Right cardiac atrium (tissue), 5 donors: ENCODE results near the gene GRAMD4. TPM values are rescaled to one million over a fixed set of nuclear protein-coding genes. Genes with fewer than 3 reads are reported as not detected.
"Not testable (repeated sequence)": the region's sequence is repeated elsewhere in the genome, so short reads cannot be mapped to it uniquely, and the experiment has no call there.

Experiments used
- ATAC-seq, 2 donors: fragments of 200-7000 bp; cut with Tn5 transposase; one replicate each; pipeline versions ENCODE4 v1.8.0 to v1.9.1; 2020; ENCODE audit warnings: moderate library complexity in 2 of 2, mild to moderate bottlenecking in 1 of 2
- DNase-seq, 3 donors: peaks; one replicate each; pipeline ENCODE4 v3.0.0-alpha.2; 2020
- H3K27ac ChIP-seq: one replicate; pipeline ENCODE4 v1.5.1; 2013; ENCODE audit warnings: mild to moderate bottlenecking, low read length, control low read depth, moderate library complexity
- H3K27me3 ChIP-seq: one replicate; pipeline ENCODE4 v1.6.1; 2013; ENCODE audit not compliant: control insufficient read depth, insufficient read depth
- H3K4me1 ChIP-seq: one replicate; pipeline ENCODE4 v1.6.1; 2013; ENCODE audit warnings: low read length; ENCODE audit not compliant: control insufficient read depth, insufficient read depth
- H3K4me3 ChIP-seq: one replicate; pipeline ENCODE4 v1.5.1; 2013; ENCODE audit warnings: low read length, control low read depth
- H3K9me3 ChIP-seq: one replicate; pipeline ENCODE4 v1.6.1; 2013; ENCODE audit warnings: low read length; ENCODE audit not compliant: control insufficient read depth
- WGBS: extraction: QIAGEN DNeasy Blood & Tissue Kit; methylation state at CpG from one replicate; pipeline ENCODE4 v1.1.7; 2013; 5-methylcytosine and 5-hydroxymethylcytosine counted together
- intact Hi-C, 4 donors: fragments of 100-400 bp; cut with DNase I; formaldehyde crosslinking; loops; one replicate each; pipeline versions ENCODE4 v1.11.0 to v1.14.0; 2022 to 2023
- polyA plus RNA-seq: library from polyadenylated mRNA; stranded (reverse); fragments of 200-250 nt; gene quantifications from one replicate; pipeline ENCODE4 v1.2.3, GENCODE V29; 2013
- total RNA-seq, 4 donors: library from RNA; stranded (reverse); fragmentation: NEBNext Ultra II Directional; extraction: Animal tissue kit (Norgen Biotek cat#: 25700); gene quantifications; one replicate each; pipeline ENCODE4 v1.2.1, GENCODE V29; 2021
- donor health status: healthy with polysubstance abuse.
- donor health status: DM: no; HTN: yes; CAD: no.
- donor health status: DM: no; HTN: no; CAD: no.
- donor health status: DM: no; HTN: yes; CAD: no; lungs with severe emphysema.
- donor health status: DM: yes; HTN: yes; CAD: no.

Gene GRAMD4
- total and polyA plus RNA-seq, 5 donors: 31.6 to 106 (median 81.5) TPM

- WGBS: 38% methylated on average over 23 of the region's 23 CpGs
- intact Hi-C loops: no loop called here
Measured at GRCh38 chr22:46612904-46613605, 7.1 kb upstream of the GRAMD4 start.

DNA sequence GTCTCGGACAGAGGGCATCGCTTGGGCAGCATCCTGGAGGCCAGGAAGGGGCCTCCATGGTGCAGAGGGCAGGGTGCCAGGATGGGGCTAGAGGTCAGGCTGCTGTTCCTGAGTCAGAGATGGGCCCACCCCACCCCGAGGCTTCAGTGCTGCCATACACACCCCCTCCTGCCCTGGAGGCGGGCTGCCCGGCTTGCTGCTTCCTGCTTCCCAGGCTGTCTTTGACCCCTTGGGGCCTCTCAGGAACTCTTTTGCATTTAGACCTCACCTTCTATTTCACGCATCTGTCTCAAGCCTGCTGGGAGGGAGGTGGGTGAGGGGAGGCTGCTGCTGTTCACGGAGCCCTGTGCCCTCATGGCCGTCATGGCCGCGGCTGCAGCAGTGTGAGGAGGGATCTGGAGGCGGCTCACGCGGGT is 6.6 kb upstream of the GRAMD4 start:
- no peak overlapping the region for H3K27ac ChIP-seq
- intact Hi-C loops: no loop called here
- 58% methylated on average over 13 of the region's 13 CpGs for WGBS
- no peak overlapping the region for H3K4me3 ChIP-seq
- ATAC-seq: peak; percentile 25 to 73
- DNase-seq: peak; percentile 65 to 83 (median 76)
- H3K27me3 ChIP-seq: no peaks in the 10 kb centered on the region
- H3K4me1 ChIP-seq: peaks cover 22% of the 10 kb centered on the region
- no peaks in the 10 kb centered on the region for H3K9me3 ChIP-seq

More at GRCh38 chr22:46612904-46613605, 7.1 kb upstream of the GRAMD4 start:
- peaks cover 18% of the 10 kb centered on the region for H3K4me1 ChIP-seq
- H3K4me3 ChIP-seq: no peak overlapping the region
- no peaks in the 10 kb centered on the region for H3K27me3 ChIP-seq
- ATAC-seq: peak; percentile 36 to 58
- DNase-seq: peak in 2 of 3 donors; percentile 46 to 63
- no peaks in the 10 kb centered on the region for H3K9me3 ChIP-seq
- no peak overlapping the region for H3K27ac ChIP-seq

DNA sequence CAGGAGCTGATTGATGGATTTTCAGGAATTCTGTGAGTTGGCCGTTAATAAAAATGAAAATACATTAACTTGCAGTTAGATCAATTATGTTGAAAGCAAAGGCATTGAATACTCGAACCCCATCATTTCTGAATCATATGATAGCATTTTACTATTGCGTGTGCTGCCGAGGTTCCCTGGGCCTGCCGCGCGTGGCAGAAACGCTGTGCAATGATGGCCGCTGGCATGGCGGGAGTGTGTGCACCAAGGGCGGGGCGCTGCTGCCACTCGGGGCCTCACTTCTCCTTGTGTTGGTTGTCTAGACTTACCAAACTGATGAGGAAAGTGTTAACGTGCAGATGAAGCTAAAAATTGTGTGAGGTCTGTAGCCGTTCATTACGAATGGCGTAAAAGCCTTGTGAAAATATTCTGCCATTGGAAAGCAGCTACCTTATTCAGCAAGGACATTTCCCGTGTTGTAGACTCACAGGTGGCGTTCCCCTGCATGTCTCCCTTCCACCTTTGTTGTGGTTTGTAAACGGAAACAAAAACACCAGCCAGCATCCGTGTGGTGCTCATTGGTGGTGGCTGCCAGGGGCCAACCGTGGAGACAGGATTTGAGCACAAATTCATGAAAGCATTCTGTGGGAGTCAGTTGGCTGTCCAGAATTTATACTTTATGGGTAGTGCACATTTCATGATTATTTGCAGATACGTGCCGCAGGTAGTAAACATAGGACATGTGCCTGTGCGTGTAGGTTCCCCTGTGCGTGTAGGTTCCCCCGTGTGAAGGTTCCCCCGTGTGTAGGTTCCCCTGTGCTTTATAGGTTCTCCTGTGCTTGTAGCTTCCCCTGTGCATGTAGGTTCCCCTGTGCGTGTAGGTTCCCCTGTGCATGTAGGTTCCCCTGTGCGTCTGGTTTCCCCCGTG is 5.9 kb upstream of the GRAMD4 start:
- peaks cover 28% of the 10 kb centered on the region for H3K4me1 ChIP-seq
- no peak overlapping the region for H3K4me3 ChIP-seq
- 80% methylated on average over 31 of the region's 31 CpGs for WGBS
- peak in 2 of 3 donors; percentile 56 to 62 for DNase-seq
- intact Hi-C loops: no loop called here
- no peaks in the 10 kb centered on the region for H3K9me3 ChIP-seq
- ATAC-seq: no peak
- no peak overlapping the region for H3K27ac ChIP-seq
- no peaks in the 10 kb centered on the region for H3K27me3 ChIP-seq

DNA sequence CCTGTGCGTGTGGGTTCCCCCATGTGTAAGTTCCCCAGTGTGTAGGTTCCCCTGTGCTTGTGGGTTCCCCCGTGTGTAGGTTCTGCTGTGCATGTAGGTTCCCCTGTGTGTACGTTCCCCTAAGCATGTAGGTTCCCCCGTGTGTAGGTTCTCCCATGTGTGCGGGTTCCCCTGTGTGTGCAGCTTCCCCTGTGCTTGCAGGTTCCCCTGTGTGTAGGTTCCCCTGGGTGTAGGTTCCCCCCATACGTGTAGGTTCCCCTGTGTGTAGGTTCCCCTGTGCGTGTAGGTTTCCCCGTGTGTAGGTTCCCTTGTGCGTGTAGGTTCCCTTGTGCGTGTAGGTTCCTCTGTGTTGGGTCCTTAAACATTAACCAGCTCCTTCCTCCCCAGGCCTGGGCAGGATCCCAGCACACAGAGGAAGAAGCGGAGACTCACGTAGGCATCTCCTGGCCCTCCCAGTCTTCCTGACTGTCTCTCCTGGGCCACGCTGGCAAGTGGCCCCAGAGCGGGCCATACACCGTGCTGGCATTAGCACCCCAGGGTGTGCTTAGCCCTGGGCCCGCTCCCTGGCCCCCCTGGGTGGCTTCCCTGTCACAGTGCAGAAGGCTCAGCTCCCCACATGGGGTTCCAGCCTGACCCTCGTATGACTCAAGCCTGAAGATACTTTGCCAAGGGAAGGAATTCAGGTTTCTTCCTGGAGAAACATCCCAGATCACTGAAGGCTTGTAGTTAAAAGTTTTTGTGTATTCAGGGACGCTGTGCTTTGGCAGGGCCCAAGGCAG is 2.8 kb upstream of the GRAMD4 start:
- Histone ChIP-seq H3K4me3 (no peak overlapping the region), H3K27me3 (no peaks in the 10 kb centered on the region), H3K4me1 (peaks cover 43% of the 10 kb centered on the region), H3K9me3 (no peaks in the 10 kb centered on the region), H3K27ac (no peak overlapping the region)
- intact Hi-C loops: no loop called here
- DNase-seq (peak in 1 of 3 donors; percentile 49), ATAC-seq (no peak)
- WGBS: 74% methylated on average over 18 of the region's 18 CpGs

GRCh38 chr22:46617986-46618647 is 2.1 kb upstream of the GRAMD4 start:
- WGBS: 83% methylated on average over 29 of the region's 29 CpGs
- H3K27ac ChIP-seq: no peak overlapping the region
- H3K9me3 ChIP-seq: no peaks in the 10 kb centered on the region
- H3K4me1 ChIP-seq: peaks cover 36% of the 10 kb centered on the region
- no peak overlapping the region for H3K4me3 ChIP-seq
- no peak for ATAC-seq
- peak in 1 of 3 donors; percentile 49 for DNase-seq
- intact Hi-C loops: no loop called here
- no peaks in the 10 kb centered on the region for H3K27me3 ChIP-seq

DNA sequence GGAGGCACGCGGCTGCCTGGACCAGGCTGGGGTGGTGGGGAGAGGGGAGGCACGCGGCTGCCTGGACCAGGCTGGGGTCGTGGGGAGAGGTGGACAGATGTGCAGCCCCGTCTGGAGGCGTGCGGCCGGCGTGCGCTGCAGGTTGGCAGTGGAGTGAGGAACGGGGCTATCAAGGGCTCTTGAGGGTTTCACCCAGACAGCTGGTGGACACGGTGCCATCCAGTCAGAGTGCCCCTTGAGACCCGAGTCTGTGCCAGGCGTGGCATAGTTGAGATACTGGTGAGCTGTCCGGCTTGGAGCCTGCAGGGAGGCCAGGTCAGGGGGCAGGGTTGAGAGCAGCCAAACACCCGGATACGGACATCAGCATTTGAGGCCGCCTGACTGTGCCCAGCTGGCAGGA is 1.5 kb upstream of the GRAMD4 start:
- Histone ChIP-seq H3K9me3 (no peaks in the 10 kb centered on the region), H3K4me3 (no peak overlapping the region), H3K4me1 (peaks cover 32% of the 10 kb centered on the region), H3K27me3 (no peaks in the 10 kb centered on the region), H3K27ac (peak overlapping the region; percentile 26)
- DNase-seq: peak; percentile 63 to 82 (median 76)
- ATAC-seq: peak; percentile 28 to 39
- 63% methylated on average over 19 of the region's 19 CpGs for WGBS
- intact Hi-C loops: no loop called here

- no peak for DNase-seq
- Histone ChIP-seq H3K4me3 (no peak overlapping the region), H3K27ac (peak overlapping the region; percentile 26), H3K4me1 (peaks cover 30% of the 10 kb centered on the region), H3K9me3 (no peaks in the 10 kb centered on the region), H3K27me3 (no peaks in the 10 kb centered on the region)
- intact Hi-C loops: no loop called here
- ATAC-seq: peak; percentile 1 to 4
- WGBS: 50% methylated on average over 10 of the region's 10 CpGs
Measured at GRCh38 chr22:46619240-46619829, 851 bp upstream of the GRAMD4 start.

- DNase-seq (peak in 2 of 3 donors; percentile 65 to 72), ATAC-seq (no peak)
- H3K4me3 ChIP-seq: no peak overlapping the region
- peaks cover 28% of the 10 kb centered on the region for H3K4me1 ChIP-seq
- H3K27ac ChIP-seq: no peak overlapping the region
- intact Hi-C loops: no loop called here
- no peaks in the 10 kb centered on the region for H3K27me3 ChIP-seq
- H3K9me3 ChIP-seq: no peaks in the 10 kb centered on the region
- WGBS: 90% methylated on average over 23 of the region's 23 CpGs
Measured at GRCh38 chr22:46620588-46621242, 529 bp downstream of the GRAMD4 start.

DNA sequence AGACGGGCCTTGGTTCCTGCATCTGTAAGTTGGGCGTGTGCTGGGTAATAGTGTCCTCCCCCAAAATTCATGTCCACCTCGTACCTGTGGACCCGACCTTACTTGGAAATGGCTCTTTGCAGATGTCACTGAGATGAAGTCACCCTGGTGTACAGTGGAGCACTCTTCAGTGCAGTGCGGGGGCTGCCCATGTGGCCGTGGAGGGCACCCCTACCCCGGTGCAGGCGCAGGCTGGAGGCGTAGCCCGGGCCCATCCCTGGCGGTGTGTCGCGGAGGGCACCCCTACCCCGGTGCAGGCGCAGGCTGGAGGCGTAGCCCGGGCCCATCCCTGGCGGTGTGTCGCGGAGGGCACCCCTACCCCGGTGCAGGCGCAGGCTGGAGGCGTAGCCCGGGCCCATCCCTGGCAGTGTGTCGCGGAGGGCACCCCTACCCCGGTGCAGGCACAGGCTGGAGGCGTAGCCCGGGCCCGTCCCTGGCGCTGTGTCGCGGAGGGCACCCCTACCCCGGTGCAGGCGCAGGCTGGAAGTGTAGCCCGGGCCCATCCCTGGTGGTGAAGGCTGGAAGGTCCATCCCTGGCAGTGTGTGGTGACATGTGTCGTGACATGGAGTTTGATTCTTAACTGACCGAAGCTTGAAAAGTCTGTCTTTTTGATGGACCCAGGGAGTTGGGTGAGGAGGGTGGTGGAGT is 1.2 kb downstream of the GRAMD4 start:
- 93% methylated on average over 34 of the region's 38 CpGs for WGBS
- Histone ChIP-seq H3K4me1 (peaks cover 28% of the 10 kb centered on the region), H3K27ac (peak overlapping the region; percentile 26)
- H3K9me3 ChIP-seq, intact Hi-C loops, H3K27me3 ChIP-seq, ATAC-seq, H3K4me3 ChIP-seq: not testable (repeated sequence)
- DNase-seq: peak in 1 of 3 donors; percentile 41
